GM10266 (cell line): ENCODE results near the gene TMED8.

Experiments used
- DNase-seq: peaks from one replicate; pipeline ENCODE4 v3.0.0; 2012; ENCODE audit errors: extremely low spot score
- TF ChIP-seq, protein P1 (sequence below): IDR thresholded peaks from 2 replicates; pipeline ENCODE4 v1.5.1; 2012; ENCODE audit warnings: mild to moderate bottlenecking, low read depth; ENCODE audit not compliant: control insufficient read depth, insufficient read depth; ENCODE audit errors: missing control alignments

The TMED8 gene

DNA sequence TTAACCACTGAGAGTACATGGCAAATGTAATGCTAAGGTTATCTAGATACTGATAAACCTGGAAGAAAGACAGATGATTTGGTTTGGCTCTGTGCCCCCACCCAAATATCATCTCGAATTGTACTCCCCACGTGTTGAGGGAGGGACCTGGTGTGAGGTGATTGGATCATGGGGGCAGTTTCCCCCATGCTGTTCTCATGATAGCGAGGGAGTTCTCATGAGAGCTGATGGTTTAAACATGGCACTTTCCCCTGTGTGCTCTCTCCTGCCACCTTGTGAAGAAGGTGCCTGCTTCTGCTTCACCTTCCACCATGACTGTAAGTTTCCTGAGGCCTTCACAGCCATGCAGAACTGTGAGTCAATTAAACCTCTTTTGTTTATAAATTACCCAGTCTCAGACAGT, 32.2 kb upstream of the TMED8 start:
- no peak for DNase-seq
- TF ChIP-seq, protein P1, sequence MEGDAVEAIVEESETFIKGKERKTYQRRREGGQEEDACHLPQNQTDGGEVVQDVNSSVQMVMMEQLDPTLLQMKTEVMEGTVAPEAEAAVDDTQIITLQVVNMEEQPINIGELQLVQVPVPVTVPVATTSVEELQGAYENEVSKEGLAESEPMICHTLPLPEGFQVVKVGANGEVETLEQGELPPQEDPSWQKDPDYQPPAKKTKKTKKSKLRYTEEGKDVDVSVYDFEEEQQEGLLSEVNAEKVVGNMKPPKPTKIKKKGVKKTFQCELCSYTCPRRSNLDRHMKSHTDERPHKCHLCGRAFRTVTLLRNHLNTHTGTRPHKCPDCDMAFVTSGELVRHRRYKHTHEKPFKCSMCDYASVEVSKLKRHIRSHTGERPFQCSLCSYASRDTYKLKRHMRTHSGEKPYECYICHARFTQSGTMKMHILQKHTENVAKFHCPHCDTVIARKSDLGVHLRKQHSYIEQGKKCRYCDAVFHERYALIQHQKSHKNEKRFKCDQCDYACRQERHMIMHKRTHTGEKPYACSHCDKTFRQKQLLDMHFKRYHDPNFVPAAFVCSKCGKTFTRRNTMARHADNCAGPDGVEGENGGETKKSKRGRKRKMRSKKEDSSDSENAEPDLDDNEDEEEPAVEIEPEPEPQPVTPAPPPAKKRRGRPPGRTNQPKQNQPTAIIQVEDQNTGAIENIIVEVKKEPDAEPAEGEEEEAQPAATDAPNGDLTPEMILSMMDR: no peak

GRCh38 chr14:77407158-77407557, 30.3 kb upstream of the TMED8 start:
- no peak for DNase-seq
- TF ChIP-seq, protein P1: no peak

- TF ChIP-seq, protein P1: no peak
- no peak for DNase-seq
Measured at GRCh38 chr14:77406718-77407117, 29.8 kb upstream of the TMED8 start.

DNA sequence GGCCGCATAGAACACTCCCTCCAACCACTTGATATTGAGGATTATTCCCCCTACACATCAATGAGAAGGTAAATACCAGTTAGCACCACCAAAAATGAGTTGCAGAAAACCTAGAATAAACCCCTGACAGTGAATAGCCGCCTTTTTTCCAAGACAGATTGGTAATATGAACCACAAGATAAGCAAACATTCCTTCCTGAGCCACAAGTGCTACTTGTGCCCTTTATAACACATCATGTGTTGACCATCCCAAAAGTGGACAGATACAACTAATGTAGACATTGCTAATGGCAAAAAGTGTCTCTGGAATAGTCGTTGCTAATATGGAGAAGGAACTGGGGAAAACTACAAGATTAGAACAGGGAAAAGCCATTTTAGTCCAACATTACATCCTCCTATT, 29.2 kb upstream of the TMED8 start:
- DNase-seq: no peak
- TF ChIP-seq, protein P1: no peak

DNA sequence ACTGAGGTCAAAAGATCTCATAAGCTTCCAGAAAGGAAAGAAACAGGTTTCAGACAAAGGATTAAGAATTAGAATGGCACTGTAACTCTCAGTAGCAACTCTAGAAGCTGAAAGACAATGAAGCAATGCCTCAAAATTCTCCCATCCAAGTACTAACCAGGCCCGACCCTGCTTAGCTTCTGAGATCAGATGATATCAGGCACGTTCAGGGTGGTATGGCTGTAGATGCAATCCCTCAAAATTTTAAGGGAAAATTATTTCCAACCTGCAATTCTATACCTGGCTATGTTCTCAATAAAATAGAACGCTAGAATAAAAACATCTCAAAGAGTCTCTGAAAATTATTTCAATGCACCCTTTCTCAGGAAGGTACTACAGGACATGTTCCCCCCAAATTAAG, 26.9 kb upstream of the TMED8 start:
- TF ChIP-seq, protein P1: no peak
- DNase-seq: no peak

GRCh38 chr14:77400216-77400615, 23.3 kb upstream of the TMED8 start:
- TF ChIP-seq, protein P1: no peak
- DNase-seq: no peak

DNA sequence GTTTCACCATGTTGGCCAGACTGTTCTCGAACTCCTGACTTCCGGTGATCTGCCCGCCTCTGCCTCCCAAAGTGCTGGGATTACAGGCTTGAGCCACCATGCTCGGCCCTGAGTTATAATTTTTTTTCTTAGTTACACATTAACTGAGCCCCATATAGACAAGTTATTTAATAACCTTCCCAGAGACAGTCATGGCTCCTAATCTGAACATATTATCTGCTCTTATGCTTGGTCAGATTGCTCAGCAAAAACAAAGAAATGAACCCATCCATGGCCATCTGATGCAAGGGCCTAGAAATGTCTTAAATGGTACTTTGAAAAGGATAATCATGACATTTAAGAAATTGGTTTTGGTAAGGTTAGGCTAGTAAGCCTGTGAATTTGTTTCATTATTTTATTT, 13.3 kb upstream of the TMED8 start:
- TF ChIP-seq, protein P1: no peak
- DNase-seq: no peak
